HG02610 (cell line): ENCODE measurements around the gene GPR153.
"Not testable (repeated sequence)": the region's sequence is repeated elsewhere in the genome, so short reads cannot be mapped to it uniquely, and the experiment has no call there.

Source experiments
- ATAC-seq: cut with Tn5 transposase; IDR thresholded peaks from one replicate; pipeline ENCODE4 v1.9.1; 2021; ENCODE audit warnings: mild to moderate bottlenecking, moderate library complexity; ENCODE audit not compliant: unreplicated experiment

The GPR153 gene

DNA sequence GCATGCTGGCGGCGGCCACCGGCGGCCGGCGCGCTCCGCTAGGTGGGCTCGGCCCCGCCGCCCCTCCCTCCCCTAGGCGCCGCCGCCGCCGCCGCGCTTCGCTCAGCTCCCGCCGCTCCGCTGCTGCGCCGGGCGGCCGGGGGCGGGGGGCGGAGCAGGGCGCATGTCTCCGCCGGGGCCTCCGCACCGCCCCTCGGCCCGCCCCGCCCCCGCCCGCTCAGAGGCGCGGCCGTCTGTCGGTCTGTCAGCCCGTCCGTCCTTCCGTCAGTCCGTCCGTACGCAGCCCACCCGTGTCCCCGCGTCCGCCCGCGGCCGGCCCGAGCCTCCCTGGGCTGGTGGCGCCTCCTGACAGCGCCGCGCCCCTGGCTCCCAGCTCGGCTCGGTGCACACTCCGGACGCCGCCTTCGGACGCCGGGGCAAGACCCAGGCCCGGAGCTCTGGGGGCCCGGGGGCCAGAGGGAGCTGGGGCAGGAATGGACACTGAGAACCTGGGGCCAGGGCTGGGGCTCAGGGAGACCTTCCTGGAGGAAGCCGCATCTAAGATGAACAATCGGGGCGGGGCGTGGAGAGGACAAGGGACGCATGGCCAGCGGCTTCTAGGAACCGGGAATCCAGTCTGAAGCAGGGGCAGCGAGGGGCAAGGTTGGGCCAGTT lies at the start of gene GPR153:
Gene GPR153 (minus strand): TSS at position 138 of the 654 bp plus-strand sequence. CDS start 6,193 bp downstream, outside the sequence.
- no peak for ATAC-seq

DNA sequence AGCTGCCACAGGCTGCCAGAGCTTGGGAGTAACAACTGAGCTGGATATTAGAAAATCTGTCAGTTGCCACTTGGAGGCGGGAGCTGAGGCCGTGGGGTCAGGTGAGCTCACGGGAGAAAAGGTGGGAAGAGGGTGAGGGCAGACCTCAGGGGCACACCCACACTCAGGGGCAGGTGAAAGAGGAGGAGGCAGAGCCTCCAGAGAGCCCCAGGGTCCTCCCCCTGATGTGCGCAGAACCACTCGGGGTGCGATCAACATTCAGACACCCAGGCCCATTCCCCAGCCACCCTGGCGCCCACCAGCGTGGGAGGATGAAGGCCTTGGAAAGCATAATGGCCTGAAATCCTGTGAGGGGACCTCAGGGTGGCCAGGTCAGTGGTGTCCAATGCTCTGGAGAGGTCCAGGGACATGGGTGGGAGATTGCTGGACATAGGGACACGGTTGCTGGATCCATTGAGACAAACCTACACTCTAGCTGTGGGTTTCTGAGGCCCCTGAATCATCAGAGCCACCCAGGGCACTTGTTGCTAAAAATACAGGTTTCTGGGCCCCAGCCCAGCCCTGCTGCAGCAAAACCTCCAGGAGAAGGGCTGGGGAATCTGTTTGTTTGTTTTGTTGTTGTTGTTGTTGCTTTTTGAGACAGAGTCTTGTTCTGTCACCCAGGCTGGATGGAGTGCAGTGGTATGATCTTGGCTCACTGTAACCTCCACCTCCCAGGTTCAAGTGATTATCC lies 49.4 kb upstream of the GPR153 start:
- ATAC-seq: no peak

DNA sequence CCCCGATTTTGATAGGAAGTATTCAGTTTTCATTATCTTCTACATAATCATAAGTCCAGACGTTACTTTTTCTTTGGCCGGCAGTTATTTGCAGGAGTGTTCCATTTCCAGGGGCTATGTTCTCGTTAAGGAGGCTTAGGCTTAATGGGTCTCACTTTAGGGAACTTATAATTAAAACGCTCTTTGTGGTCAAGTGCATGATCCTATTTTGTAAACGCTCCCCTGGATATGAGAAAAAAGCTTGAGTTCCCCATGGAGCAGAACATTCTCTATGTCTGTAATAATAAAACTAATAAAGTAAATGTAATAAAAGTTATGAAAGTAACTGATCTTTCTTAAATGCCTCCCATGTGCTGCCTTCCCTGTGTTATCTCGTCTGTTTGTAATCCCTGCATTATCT lies 48.7 kb upstream of the GPR153 start:
- ATAC-seq: no peak

DNA sequence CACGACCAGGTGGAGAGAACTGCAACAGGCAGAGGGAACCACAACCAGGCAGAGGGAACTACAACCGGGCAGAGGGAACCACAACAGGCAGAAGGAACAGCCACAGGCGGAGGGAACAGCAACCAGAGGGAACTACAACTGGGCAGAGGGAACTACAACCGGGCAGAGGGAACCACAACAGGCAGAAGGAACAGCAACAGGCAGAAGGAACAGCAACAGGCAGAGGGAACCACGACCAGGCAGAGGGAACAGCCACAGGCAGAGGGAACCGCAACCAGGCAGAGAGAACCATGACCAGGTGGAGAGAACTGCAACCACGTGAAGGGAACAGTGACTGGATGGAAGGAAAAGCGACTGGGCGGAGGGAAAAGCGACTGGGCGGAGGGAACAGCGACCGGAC lies 47.6 kb upstream of the GPR153 start:
- no peak for ATAC-seq

DNA sequence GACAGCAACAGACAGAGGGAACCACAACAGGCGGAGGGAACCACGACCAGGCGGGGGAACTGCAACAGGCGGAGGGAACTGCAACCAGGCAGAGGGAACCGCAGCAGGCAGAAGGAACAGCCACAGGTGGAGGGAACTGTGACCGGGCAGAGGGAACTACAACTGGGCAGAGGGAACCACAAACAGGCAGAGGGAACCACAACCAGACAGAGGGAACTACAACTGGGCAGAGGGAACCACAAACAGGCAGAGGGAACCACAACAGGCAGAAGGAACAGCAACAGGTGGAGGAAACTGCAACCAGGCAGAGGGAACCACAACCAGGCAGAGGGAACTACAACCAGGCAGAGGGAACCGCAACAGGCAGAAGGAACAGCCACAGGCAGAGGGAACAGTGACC lies 46.8 kb upstream of the GPR153 start:
- not testable (repeated sequence) for ATAC-seq

DNA sequence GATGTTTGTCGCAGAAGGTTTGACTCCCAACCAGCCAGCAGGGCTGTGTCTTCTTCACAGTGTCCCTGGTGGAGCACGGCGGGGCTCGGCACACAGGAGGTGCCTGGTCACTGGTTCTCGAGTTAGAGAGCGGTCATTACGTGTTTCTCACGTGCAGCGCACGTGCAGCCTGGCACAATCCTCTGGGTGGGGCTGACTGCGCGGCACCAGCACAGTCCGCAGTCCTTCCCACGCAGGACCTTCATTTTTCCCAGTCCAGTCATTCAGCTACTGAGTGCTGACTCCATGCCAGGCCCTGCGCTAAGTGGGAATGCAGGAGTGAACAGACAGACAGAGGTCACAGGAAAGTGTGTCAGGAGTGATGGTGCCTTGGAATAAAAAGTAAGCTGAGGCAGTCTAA lies 46.2 kb upstream of the GPR153 start:
- ATAC-seq: no peak

DNA sequence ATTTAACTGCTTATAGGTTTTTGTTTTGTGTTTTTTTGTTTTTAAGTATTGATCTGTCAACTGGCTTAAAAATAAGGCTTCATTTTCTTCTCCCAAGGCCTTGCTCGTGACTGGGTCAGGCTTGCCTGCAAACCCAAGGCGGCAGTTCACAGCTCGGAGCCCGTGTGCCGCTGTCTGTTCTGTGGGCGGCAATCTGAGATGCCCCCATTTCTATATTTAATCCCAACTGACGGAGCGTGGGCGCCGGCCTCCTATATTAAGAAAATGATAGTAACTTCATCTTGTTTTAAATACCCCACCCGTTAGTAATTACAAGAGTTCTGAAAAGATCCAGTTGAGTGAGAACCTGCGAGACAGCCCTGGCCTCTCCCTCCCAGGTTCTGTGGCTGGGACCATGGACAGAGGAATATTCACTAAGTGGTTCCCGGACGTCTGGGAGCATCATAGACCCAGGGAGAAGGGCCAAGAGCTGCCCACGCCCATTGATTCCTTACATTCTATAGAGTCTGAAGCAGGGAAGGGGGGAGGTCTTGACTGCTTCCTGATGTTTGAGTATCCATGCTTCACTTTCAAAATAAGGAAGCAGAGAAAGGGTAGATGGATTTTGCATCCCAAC lies 42.6 kb upstream of the GPR153 start:
- no peak for ATAC-seq

DNA sequence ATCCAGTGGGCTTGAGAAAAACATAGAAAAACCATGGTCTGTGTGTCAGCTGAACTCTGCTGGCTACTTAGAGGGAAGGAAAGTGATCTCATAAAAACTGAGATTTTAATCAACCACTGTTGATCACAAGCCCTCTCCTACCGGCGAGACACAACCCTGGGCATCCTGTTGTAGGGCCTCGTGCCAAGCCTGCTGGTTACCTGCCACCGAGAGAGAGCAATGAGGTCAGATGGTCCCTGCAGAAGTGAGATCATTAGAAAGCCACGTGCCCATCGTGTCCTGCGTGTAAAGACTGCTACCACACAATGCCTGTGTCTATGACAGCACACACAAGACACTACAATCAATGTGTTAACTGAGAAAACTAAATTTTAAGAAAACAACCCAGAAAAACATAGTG lies 41.7 kb upstream of the GPR153 start:
- ATAC-seq: no peak

DNA sequence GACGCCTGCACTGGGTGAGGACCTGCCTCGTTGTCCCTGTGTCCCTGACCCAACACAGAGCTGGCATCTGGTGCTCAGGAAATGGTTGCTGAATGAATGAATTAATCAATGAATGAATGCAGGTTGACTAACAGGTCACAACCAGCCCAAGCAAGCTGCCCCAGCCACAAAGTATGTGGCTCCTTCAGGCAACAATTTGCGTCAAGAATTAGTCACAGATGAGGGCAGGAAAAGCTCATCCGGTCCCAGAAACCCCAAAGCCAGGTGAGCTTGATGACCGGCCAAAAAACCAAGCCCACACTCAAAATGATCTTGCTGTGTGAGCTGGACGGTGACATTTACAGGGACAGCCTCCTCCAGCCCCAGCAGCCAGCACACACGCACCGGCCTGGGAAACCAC lies 40.6 kb upstream of the GPR153 start:
- ATAC-seq: no peak

DNA sequence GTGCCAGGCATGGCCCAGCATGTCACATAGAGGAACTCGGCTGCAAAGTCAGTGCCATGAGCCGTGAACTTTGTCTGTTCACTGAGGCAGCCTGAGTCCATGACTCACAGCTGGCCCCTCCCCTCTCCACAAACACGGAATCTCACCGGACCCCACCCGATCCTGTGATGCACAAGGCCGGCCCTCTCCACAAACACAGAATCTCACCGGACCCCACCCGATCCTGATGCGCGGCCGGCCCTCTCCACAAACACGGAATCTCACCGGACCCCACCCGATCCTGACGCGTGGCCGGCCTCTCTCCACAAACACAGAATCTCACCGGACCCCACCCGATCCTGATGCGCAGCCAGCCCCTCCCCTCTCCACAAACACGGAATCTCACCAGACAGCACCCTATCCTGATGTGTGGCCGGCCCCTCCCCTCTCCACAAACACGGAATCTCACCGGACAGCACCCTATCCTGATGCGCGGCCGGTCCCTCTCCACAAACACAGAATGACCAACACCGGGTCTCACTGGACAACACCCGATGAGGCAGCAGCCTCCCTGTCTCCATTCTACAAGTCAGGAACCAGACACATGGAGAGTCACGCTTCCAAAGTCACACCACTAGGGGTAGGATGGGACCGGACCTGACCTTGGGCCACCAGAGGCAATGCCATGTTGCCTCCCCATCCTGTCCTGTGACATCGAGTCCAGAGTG lies 39.6 kb upstream of the GPR153 start:
- no peak for ATAC-seq

DNA sequence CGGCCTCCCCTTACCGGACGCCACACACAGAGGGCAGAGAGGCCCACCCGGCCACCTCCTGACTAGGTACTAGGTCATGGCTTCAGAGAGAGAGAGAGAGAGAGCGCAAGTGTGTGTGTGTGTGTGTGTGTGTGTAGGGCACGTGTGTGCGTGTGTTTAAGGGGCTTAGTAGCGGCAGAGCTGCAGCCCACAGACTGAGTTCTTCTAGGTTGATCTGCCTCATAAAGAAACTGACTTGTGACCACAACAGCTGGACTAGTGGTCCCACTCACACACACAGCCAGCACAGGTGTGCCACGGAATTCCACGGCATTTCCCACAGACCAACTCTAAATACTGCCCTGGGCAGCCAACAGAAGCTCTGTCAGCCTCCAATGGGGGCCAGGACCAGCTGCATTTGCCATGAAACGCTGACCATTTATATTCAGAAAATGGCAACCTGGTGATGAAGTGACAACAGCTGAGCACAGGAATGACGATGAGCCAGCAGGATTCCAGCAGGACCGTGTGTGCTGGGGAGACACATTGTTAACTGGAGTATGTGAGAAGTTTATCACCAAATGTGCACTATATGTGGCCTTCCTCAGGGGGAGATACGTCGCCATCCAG lies 38.8 kb upstream of the GPR153 start:
- no peak for ATAC-seq

DNA sequence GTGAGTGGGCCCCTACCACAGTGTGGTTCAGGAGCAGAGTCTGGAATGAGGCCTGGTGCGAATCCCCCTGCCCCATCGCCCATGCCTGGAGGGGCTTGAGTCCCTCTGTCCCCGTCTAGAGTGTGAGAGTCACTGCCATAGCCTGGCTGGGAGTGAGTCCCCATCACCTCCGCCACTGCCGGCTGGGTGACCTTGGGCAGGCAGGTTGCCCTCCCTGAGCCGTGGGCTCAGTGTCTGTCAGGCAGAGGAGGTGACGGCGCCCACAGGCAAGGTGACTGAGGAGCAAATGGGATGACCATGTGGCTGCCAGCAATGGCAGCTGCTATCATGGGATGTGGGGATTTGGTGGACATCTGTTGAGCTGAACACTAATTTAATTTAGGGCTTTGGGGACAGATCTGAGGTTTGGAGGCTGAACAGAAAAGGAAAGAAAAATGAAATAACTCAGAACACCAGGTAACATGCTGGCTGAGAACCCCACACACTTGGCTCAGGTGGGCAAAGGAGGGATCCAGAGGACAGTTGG lies 38.1 kb upstream of the GPR153 start:
- no peak for ATAC-seq

DNA sequence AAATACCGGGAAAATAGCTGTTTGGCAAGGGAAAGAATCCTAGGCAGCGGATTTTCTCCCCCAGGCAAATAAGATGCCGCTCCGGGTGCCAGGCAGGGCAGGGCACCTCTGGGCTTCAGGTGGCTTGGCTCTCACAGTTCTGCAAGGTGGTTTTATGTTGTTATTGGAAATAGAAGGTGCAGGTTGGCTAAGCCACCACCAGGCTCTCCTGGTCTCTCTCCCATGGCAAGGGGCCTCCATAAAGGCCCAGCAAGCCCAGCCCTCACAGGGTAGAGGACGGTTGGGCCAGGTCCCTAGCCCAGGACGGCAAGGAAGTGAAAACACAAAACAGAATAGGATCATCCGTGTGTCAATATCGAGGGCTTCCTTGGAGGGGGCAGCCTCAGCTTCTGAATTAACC lies 37.6 kb upstream of the GPR153 start:
- ATAC-seq: no peak

DNA sequence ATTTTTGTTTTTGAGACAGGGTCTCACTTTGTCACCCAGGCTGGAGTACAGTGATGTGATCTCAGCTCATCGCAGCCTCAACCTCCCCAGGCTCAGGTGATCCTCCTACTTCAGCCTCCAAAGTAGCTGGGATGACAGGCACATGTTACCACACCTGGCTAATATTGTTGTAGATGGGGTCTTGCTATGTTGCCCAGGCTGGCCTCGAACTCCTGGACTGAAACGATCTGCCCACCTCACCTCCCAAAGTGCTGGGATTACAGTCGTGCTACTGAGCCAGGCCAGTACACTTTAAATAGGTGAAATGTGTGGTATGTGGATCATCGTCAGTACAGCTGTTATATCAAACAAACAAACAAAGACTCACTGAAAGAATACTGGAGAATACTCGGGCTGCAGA lies 35.0 kb upstream of the GPR153 start:
- no peak for ATAC-seq

DNA sequence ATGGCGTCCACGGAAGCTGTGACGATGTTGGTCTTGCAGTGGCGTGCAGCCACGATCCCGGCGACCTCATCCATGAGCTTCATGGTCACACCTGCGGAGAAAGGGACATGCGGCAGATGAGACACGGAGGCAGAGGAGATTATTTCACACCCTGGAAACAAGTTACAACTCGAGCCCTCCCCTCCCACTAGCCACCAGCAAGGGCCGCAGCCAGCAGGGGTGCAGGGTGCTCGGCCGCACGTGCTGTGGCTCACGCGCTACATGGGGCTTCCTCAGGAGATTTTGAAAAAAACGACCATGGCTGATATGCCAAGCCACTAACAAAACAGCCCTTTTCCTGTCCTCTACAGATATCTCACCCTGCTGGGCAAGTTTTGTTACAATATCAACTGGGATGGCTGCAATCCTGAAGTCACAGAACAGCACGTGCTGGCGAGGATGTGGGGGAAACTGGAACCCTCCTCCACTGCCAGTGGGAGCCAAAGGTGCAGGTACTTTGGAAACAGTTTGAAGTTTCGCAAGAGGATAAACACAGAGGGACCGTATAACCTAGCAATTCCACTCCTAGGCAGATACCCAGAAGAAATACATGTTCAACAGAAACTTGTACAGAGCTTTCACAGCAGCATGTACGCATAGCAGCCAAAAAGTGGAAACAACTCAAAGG lies 34.1 kb upstream of the GPR153 start:
- ATAC-seq: no peak

DNA sequence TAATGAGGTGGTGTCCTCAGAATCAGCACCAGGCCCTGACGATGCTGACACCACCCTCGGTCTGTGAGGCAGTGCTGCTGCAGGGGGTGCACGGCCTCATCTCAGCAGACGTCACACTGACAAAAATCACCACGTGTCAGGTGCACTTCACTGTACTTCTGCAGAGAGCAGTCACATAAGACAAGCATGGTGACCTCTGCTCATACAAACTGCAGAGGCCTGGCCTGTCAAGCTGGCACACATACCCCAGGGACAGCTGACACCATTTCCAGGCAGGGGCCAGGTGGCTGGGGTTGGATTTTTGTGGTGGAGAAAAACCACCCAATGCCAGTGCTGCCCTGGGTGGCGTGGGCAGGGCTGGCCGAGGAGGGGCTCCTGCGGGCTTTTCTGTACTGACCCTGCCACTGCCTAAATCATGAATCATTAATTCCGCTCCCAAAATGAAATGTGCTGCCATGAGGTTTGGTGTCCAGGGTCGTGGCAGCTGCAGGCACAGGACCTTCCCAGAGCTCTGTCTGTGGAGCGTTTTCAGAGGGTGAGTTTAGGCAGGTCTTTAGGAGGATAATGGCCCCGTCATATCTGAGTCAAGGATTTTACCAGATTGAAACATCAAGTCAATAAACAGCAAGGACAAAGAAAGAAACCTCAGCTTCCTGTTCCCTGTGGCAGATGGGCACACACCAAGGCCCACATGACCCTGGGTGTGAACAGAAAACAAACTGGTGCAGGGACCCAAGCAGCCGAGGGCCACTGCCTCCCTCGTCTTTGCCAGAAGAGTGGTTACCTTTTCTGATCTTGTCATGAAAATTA lies 33.4 kb upstream of the GPR153 start:
- ATAC-seq: no peak

DNA sequence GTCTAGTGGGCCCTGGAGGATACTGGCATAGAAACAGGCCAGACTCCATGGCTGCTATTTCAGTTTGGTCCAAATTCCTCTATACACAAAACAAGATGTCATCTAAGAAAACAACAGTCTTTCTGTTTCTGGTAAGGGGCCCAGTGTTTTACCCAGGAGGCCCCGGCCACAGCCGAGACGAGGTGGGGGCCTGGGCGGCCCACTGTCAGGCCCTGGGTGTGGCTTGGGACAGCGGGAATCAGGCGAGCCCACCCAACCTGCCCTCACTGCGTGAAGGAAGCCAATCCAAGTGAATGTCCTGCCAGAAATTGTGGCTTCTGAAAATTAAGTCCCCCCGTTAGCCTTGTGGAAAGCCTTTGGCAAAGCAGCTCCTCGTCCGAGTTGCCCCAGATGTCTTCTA lies 31.2 kb upstream of the GPR153 start:
- ATAC-seq: no peak

DNA sequence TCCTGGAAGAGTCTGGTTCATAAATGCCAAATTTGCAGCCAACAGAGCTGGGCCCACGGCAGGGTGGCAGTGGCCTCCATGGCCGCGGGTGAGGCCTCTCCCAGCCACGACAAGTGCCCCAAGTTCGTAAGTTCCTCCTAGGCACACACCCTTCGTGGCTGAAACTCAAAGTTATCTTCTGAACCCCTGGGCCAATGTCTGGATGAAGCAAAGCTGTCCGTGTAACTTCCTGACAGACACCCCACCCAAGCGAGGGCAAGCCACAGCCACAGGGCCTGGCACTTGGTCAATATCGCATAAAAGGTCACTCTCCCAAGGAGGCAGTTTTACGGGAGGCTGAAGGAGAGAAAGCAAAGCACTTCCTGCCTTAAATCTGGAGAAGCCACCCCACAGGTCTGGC lies 27.8 kb upstream of the GPR153 start:
- ATAC-seq: no peak

DNA sequence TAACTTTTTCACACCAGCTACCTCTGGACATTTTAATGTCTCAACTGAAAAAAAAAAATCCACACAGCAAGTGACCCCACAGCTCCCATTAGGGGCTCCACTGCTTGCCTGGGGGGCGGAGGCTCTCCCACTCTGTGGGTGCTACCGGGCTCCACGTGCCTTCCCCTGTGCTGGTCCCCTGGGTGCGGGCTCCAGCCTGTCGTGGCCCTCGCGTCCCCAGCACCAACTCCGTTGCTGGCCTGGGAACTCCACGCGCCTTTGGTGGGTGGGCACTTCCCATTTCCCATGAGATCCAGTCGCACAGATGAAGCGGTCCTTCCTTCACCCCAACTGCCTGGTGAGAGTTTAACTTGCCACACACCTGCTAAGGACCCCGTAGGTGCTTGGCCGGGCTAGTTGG lies 27.1 kb upstream of the GPR153 start:
- no peak for ATAC-seq

DNA sequence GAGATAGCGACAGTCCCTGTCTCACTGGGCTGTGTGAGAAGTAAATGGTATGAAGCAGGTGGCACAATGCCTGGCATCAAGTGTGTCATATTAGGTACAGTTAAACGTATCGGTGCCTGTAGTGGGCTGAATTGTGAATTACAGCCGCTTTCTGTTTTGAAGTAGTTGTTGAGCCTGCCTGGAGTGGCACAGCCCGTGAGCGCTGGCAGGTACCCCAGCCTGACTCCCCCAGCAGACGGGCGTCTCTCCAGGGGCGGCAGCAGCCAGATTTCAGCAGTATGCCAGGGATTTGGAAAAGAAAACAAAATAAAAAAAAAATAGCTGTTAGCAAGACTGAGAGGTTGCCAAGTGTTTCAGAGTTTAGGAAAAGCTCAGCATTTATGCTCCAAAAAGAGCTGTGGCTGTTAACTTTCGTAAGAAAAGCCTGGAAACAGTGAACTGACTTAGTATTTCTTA lies 26.6 kb upstream of the GPR153 start:
- ATAC-seq: no peak
